H1 (cell line): ENCODE measurements around the gene CHST1. TPM values are rescaled to one million over a fixed set of nuclear protein-coding genes. Genes with fewer than 3 reads are reported as not detected.
A peak's percentile ranks its signal among the peaks of the same experiment; 100 is the strongest.

Source experiments
- CTCF ChIA-PET: fragments of 300-600 bp; sonication (Branson Sonifier 250); formaldehyde crosslinking; loops from one replicate; lab custom pipeline; 2021; ENCODE audit not compliant: partially characterized antibody; lab: Charles Lee
- POLR2A ChIA-PET: fragments of 300-600 bp; sonication (Branson Sonifier 250); formaldehyde crosslinking; loops from one replicate; lab custom pipeline; 2021; ENCODE audit warnings: inconsistent platforms; ENCODE audit not compliant: partially characterized antibody; lab: Charles Lee
- DNase-seq, 2 experiments: peaks; one replicate each; pipeline versions ENCODE4 v3.0.0 to v3.0.0-alpha.2; 2010 to 2022; ENCODE audit warnings: low spot score in 2 of 2, low read depth in 1 of 2, mixed read lengths in 1 of 2
- FAIRE-seq: peaks from 2 replicates; lab custom pipeline; 2011; peaks lifted over from hg19 to GRCh38; lab: Jason Lieb, UNC
- H2AFZ ChIP-seq: 2 replicates; pipeline ENCODE4 v1.8.1; 2012; ENCODE audit warnings: low read length, inconsistent platforms
- H2AK5ac ChIP-seq: 2 replicates; pipeline ENCODE4 v1.6.1; 2013; ENCODE audit warnings: low read depth, low read length
- H2BK120ac ChIP-seq: replicated peaks from 2 replicates; pipeline ENCODE3; 2013; ENCODE audit warnings: low read depth, low read length, inconsistent platforms
- H2BK12ac ChIP-seq: 2 replicates; pipeline ENCODE4 v1.6.1; 2013; ENCODE audit warnings: low read depth, low read length
- H2BK15ac ChIP-seq: 2 replicates; pipeline ENCODE4 v1.6.1; 2013; ENCODE audit warnings: low read length
- H2BK20ac ChIP-seq: 2 replicates; pipeline ENCODE4 v1.6.1; 2013; ENCODE audit warnings: low read length
- H2BK5ac ChIP-seq: 2 replicates; pipeline ENCODE4 v1.6.1; 2013; ENCODE audit warnings: low read depth, low read length
- H3K14ac ChIP-seq: 2 replicates; pipeline ENCODE4 v1.6.1; 2013; ENCODE audit warnings: inconsistent platforms; ENCODE audit not compliant: insufficient read length
- H3K18ac ChIP-seq: 2 replicates; pipeline ENCODE4 v1.6.1; 2013; ENCODE audit warnings: low read length; ENCODE audit errors: extremely low read depth
- H3K23ac ChIP-seq: 2 replicates; pipeline ENCODE4 v1.6.1; 2013; ENCODE audit warnings: inconsistent platforms; ENCODE audit not compliant: insufficient read length
- H3K23me2 ChIP-seq: 2 replicates; pipeline ENCODE4 v1.6.1; 2013; ENCODE audit warnings: low read depth, low read length
- H3K27ac ChIP-seq: 2 replicates; pipeline ENCODE4 v1.6.1; 2011; ENCODE audit warnings: low read depth, low read length, inconsistent platforms
- H3K27me3 ChIP-seq, 4 experiments: replicated peaks in 1 of 4; 1 replicate in 1 of 4; 2 replicates in 3 of 4; pipeline versions ENCODE4 v1.6.1 to v1.8.1; 2011 to 2013; ENCODE audit warnings: low read length in 3 of 4, mild to moderate bottlenecking in 3 of 4, inconsistent platforms in 2 of 4, mixed read lengths in 2 of 4, moderate library complexity in 1 of 4; ENCODE audit not compliant: control insufficient read depth in 3 of 4, insufficient read depth in 3 of 4; ENCODE audit errors: extremely low read depth in 1 of 4
- H3K36me3 ChIP-seq, 4 experiments: 2 replicates each; pipeline versions ENCODE4 v1.6.1 to v1.8.1; 2011 to 2013; ENCODE audit warnings: mild to moderate bottlenecking in 4 of 4, low read length in 3 of 4, moderate library complexity in 2 of 4, control low read depth in 1 of 4, inconsistent platforms in 1 of 4; ENCODE audit not compliant: insufficient read depth in 4 of 4, control insufficient read depth in 2 of 4
- H3K4ac ChIP-seq: replicated peaks from 2 replicates; pipeline ENCODE3; 2013; ENCODE audit warnings: low read length, low read depth, mixed read lengths, inconsistent platforms; ENCODE audit not compliant: insufficient read length
- H3K4me1 ChIP-seq, 4 experiments: replicated peaks in 1 of 4; 1 replicate in 1 of 4; 2 replicates in 3 of 4; pipeline versions ENCODE4 v1.6.1 to v1.8.1; 2011 to 2013; ENCODE audit warnings: low read length in 3 of 4, inconsistent platforms in 2 of 4, mixed read lengths in 1 of 4; ENCODE audit not compliant: insufficient read depth in 4 of 4, control insufficient read depth in 3 of 4
- H3K4me2 ChIP-seq, 2 experiments: 2 replicates each; pipeline versions ENCODE4 v1.6.1 to v1.8.1; 2011 to 2013; ENCODE audit warnings: low read depth in 2 of 2, low read length in 2 of 2, control low read depth in 1 of 2, inconsistent platforms in 1 of 2, mild to moderate bottlenecking in 1 of 2; ENCODE audit not compliant: insufficient read depth in 1 of 2
- H3K4me3 ChIP-seq, 4 experiments: fragments of 200-600, 300-600 bp in 1 of 4; sonication (generic), shearing (Covaris generic), sonication (Bioruptor Twin) in 1 of 4; 2 replicates each; pipeline versions ENCODE4 v1.5.1 to v1.8.1; 2011 to 2016; ENCODE audit warnings: low read length in 4 of 4, low read depth in 3 of 4, control low read depth in 2 of 4, inconsistent platforms in 2 of 4, mild to moderate bottlenecking in 2 of 4, mixed read lengths in 1 of 4, moderate library complexity in 1 of 4; ENCODE audit not compliant: insufficient read depth in 2 of 4; ENCODE audit errors: extremely low read depth in 1 of 4
- H3K56ac ChIP-seq: replicated peaks from 2 replicates; pipeline ENCODE3; 2013; ENCODE audit warnings: low read depth, mild to moderate bottlenecking, mixed read lengths, low read length, inconsistent platforms; ENCODE audit not compliant: insufficient read length
- H3K79me1 ChIP-seq: 2 replicates; pipeline ENCODE4 v1.6.1; 2013; ENCODE audit warnings: low read depth, low read length, control low read depth
- H3K79me2 ChIP-seq, 2 experiments: 2 replicates each; pipeline versions ENCODE4 v1.6.1 to v1.8.1; 2012 to 2013; ENCODE audit warnings: low read length in 2 of 2, mild to moderate bottlenecking in 2 of 2, inconsistent platforms in 1 of 2; ENCODE audit not compliant: insufficient read depth in 2 of 2, control insufficient read depth in 1 of 2
- H3K9ac ChIP-seq, 4 experiments: replicated peaks in 1 of 4; 1 replicate in 1 of 4; 2 replicates in 3 of 4; pipeline versions ENCODE4 v1.6.1 to v1.8.1; 2011 to 2013; ENCODE audit warnings: low read depth in 3 of 4, low read length in 3 of 4, control low read depth in 2 of 4, mild to moderate bottlenecking in 2 of 4, moderate library complexity in 2 of 4, inconsistent platforms in 1 of 4; ENCODE audit errors: extremely low read depth in 1 of 4
- H3K9me3 ChIP-seq, 2 experiments: 2 replicates each; pipeline versions ENCODE4 v1.6.1 to v1.8.1; 2012 to 2013; ENCODE audit warnings: mild to moderate bottlenecking in 2 of 2, moderate library complexity in 2 of 2, control low read depth in 1 of 2, inconsistent platforms in 1 of 2, low read depth in 1 of 2, low read length in 1 of 2, mixed read lengths in 1 of 2; ENCODE audit not compliant: insufficient read depth in 2 of 2
- H4K20me1 ChIP-seq, 2 experiments: replicated peaks in 1 of 2; 2 replicates each; pipeline versions ENCODE3 to v1.8.1; 2011 to 2013; ENCODE audit warnings: inconsistent platforms in 2 of 2, low read length in 2 of 2, mild to moderate bottlenecking in 1 of 2; ENCODE audit not compliant: insufficient read depth in 2 of 2, control insufficient read depth in 1 of 2
- H4K5ac ChIP-seq: 2 replicates; pipeline ENCODE4 v1.6.1; 2013; ENCODE audit warnings: low read length, low read depth, mixed read lengths, inconsistent platforms; ENCODE audit not compliant: insufficient read length
- H4K8ac ChIP-seq: 2 replicates; pipeline ENCODE4 v1.8.0; 2013; ENCODE audit warnings: mild to moderate bottlenecking, moderate library complexity, low read length, inconsistent platforms; ENCODE audit not compliant: insufficient read depth; ENCODE audit errors: extremely low read depth
- H4K91ac ChIP-seq: replicated peaks from 2 replicates; pipeline ENCODE3; 2013; ENCODE audit warnings: low read length, mixed read lengths, inconsistent platforms; ENCODE audit not compliant: insufficient read length
- CHD1 ChIP-seq: IDR thresholded peaks from 2 replicates; pipeline ENCODE4 v1.6.1; 2012; ENCODE audit warnings: low read depth, low read length, improper control_type of control experiment
- PHF8 ChIP-seq: fragments of 200-600 bp; sonication (generic); conservative IDR thresholded peaks from 2 replicates; pipeline ENCODE4 v1.7.1; 2012; ENCODE audit warnings: low read depth, mild to moderate bottlenecking, inconsistent platforms, low read length, moderate library complexity
- WGBS, 2 experiments: shearing (Covaris generic) in 1 of 2; methylation state at CpG; one replicate each; pipeline versions ENCODE4 v1.1.6 to v1.1.7; 2013 to 2015; ENCODE audit warnings: low lambda C conversion rate in 2 of 2, mixed read lengths in 2 of 2, inconsistent platforms in 1 of 2, low coverage in 1 of 2, missing lambda C conversion rate in 1 of 2; ENCODE audit not compliant: insufficient replicate concordance in 2 of 2, insufficient coverage in 1 of 2, insufficient read length in 1 of 2; ENCODE audit errors: extremely low coverage in 1 of 2, missing lambda C conversion rate in 1 of 2; 5-methylcytosine and 5-hydroxymethylcytosine counted together
- polyA plus RNA-seq, 7 experiments: library from polyadenylated mRNA; depleted of rRNA in 3 of 7; stranded (reverse) in 5 of 7; unstranded in 2 of 7; fragments of >200 nt in 5 of 7; fragments of 200-250 nt in 2 of 7; gene quantifications; 1 replicate in 5 of 7; 2 replicates in 1 of 7; 4 replicates in 1 of 7; pipeline versions ENCODE4 v1.2.1 to v1.2.3, GENCODE V29; 2011 to 2013; ENCODE audit warnings: missing spikeins in 2 of 7, mixed read lengths in 2 of 7
- total RNA-seq: library from RNA; stranded (reverse); fragmentation: NEBNext Ultra II Directional; extraction: Animal tissue kit (Norgen Biotek cat#: 25700); gene quantifications from 2 replicates; pipeline ENCODE4 v1.2.1, GENCODE V29; 2021

CHST1 gene
- total and polyA plus RNA-seq, 2 of the 8 experiments (the other 6 are each of a cell fraction or from before 2014, with no cell fraction given), result 1.6 to 3.8 TPM

DNA sequence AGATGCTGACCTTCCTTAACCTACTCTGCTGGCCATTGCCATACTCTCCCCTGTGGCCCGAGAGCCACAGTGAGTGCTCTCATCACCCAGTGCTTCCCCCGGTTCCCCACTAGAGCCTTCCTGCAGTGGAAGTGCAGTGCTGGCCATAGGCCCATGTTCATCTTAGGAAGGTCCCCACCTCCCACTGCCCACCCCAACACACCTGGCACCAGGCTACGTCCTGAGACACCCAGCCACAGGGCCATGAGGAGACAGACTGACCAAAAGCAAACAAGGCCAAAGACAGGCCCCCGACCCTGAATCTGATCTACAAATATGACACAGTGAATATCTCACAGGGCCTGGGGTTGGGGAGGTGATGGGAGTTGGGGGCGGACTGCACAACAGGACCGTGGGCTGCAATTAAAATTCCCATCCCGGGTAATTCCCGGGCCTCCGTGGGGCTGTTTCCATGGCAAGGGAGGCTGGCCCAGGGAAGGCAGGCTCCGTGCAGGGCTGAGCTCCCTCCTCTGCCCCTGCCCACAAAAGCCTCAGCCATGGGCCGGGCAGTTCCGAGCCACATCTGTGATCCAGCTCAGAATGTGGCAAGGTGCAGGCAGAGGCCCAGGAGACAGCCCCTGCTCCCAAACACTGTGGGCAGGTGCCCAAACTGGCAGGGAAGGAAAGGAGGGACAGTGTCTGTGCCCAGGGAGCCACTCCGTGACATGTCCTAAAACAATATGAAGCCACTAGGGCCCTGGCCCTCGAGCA lies 5.1 kb upstream of the CHST1 start:
- Histone ChIP-seq H3K4me1 (no peaks in the 10 kb centered on the region), H2AFZ (no peak overlapping the region), H3K18ac (no peak overlapping the region), H2BK15ac (peak overlapping the region; percentile 46; the same call in 1 of the 2 replicates), H3K79me1 (no peaks in the 10 kb centered on the region), H3K27me3 (peaks cover 3 to 19% (median 14%) of the 10 kb centered on the region in 4 experiments), H3K9me3 (no peaks in the 10 kb centered on the region), H3K23ac (no peak overlapping the region), H2AK5ac (no peak overlapping the region), H2BK12ac (no peak overlapping the region), H3K79me2 (no peaks in the 10 kb centered on the region), H3K36me3 (no peaks in the 10 kb centered on the region), H2BK120ac (no peak overlapping the region), H4K5ac (no peak overlapping the region), H2BK20ac (no peak overlapping the region), H2BK5ac (no peak overlapping the region), H3K56ac (no peak overlapping the region), H3K4me2 (no peak overlapping the region), H3K4ac (no peak overlapping the region), H4K91ac (no peak overlapping the region), H3K27ac (no peak overlapping the region), H3K9ac (no peak overlapping the region), H3K23me2 (peaks cover 2% of the 10 kb centered on the region; the same call in 1 of the 2 replicates), H4K8ac (no peak overlapping the region), H4K20me1 (peaks cover 2% of the 10 kb centered on the region in 2 experiments), H3K4me3 (no peak overlapping the region), H3K14ac (no peak overlapping the region)
- FAIRE-seq, result no peak
- no peak for TF ChIP-seq CHD1
- no peak for TF ChIP-seq PHF8
- ChIA-PET POLR2A (interaction anchor here (0.9 kb wide), 1 partner anchor 15 kb away, joined by 3 read pairs; no protein-coding TSS in a partner anchor), CTCF (interaction anchor here (3.0 to 5.8 kb wide), 2 partner anchors 13 to 101 kb away, joined by 21 to 48 read pairs; no protein-coding TSS in a partner anchor)
- no peak for DNase-seq
- WGBS, 2 experiments, result 77% methylated on average over 14 of the region's 14 CpGs; no CpG with 5 or more reads in 1 of the 2 experiments
